GM19351 (cell line): ENCODE results near the gene SCG5.
A peak's percentile ranks its signal among the peaks of the same experiment; 100 is the strongest.

Experiments
- ATAC-seq: cut with Tn5 transposase; IDR thresholded peaks from one replicate; pipeline ENCODE4 v1.9.1; 2021; ENCODE audit warnings: mild to moderate bottlenecking, moderate library complexity; ENCODE audit not compliant: unreplicated experiment

Gene SCG5

DNA sequence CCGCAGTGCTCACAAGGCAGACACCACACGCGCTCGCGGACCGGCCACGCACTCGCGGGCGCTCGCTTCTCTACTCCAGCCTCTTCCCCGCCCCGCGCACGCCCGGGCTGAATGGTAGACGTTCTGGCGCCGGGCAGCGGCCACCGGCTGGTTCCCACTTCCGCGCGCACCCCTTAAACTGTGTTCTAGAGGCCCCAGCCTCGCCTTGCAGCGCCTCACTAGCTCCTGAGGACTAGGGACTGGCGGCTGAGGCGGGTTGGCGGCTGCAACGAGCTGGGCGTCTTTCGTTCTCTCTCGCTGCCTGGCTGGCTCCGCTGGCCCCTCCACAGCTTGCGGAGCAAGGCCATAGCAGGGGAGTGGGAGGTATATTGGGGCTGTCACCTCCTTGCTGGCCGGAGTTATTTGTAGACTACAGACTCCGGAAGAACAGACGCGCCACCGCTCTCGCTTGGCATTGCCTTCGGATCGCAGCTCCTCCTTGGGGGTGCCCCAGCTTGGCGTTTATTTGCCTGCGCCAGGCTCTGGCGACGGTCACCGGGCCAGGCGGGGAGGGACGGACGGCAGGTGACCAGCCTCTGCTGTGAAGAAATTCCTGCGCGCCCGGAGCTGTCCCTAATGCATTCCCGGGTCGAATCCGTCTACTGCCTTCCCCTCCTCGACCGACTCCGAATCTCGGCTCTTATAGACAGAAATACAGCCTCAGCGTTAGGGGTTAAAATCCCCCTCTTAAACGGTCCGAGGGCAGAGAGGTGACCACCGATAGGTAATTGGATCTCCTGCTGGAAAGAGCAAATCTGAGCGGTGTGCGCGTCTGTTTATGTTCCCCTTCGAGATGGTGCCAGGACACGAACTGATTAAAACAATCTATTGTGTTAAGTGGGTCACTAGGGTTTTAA is 77.6 kb downstream of the SCG5 start:
- no peak for ATAC-seq

DNA sequence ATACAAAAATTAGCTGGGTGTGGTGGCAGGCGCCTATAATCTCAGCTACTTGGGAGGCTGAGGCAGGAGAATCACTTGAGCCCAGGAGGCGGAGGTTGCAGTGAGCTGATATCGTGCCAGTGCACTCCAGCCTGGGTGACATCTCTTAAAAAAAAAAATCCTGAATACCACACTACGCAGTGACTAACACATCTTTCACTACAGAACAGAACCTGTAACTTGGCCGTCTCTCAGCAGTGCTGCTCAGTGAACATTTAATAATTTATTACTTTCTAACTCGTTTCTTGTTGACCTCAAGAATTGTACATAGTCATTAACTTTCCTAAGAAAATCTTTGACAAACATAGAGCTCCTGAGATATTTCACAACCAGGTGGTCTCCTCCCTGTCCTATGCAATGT is 80.1 kb downstream of the SCG5 start:
- no peak for ATAC-seq

DNA sequence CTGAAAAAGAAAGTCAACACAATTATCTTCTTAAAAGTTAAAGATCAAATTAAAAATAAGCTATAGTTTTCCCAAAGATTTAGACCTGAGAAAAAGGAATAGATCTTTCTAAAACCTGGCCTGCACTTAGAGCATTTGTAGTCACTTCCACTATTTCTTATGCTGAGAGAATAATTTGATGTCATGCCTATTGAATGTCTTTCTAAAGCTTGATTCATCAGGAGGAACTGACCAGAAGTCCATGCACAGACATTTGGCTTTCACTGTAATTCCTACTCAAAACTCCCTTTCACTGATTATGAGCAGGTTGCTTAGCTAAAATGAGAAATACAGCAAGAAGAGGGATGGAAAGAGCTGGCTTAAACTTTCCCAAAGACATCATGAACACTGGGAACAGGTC is 80.6 kb downstream of the SCG5 start:
- ATAC-seq = no peak

DNA sequence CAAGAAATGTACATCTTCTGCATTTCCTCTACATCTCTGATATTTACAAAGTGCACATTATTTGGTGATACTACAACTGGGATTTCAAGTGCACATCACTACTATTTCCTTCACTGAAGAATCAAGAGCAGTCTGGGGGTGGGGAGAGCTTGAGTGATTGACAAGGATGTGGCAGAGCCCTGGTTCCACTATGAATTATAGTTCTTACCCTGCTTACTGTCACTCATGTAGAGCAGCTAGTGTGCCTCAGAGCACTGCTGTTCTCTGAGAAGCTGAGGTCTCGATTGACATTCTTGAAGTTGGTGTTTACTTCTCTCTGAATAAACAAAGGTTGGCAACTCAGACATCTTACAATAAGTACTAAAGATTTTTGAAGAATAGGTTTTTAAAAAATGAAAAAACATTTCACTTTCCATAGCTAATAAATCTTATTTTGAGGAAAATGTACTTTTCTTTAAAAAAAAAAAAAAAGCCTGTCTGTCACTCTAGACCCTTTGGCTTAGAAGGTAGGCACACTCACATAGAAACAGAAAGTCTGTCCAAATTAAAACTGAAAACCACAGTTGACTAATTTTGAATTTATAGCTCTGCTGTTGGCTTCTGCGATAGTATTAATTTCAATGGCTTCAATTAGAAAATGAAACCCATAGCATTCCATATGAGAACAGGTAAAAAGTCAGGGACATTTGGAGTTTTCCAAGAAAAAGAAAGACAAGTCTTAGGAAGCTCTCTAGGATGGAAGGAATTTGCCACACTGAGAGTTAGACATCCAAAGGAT is 81.8 kb downstream of the SCG5 start:
- ATAC-seq = peak; percentile 95

DNA sequence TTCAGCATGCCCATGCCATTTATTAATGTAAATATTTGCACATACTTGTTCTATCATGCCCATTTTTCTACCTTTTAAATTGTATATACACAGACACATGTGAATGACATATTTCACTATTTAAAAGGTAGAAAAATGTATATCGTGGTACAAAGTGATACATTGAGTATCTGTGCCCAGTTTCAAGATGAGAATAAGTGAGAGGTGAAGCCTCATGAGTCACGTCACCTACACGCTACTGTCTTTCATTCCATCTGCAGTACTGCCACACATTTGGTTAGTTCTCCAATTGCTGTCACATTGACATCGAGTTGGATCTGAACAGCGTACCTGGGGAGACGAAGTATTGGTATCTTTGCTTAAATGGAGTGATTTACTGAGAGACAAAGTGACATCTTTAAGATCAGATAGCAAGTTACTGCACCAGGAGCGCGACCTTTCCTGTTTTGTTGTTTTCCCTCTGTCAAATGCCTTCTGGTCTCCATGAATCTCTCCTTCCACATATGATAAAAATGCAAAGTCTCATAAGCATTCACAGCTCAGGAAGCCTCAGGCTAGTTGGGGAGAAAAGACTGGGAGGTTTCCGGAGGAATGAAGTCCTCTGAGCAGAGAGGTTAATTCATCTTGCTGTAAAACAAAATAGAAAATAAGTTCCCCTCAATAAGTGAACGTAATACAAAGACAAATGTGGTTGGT is 88.3 kb downstream of the SCG5 start:
- no peak for ATAC-seq

DNA sequence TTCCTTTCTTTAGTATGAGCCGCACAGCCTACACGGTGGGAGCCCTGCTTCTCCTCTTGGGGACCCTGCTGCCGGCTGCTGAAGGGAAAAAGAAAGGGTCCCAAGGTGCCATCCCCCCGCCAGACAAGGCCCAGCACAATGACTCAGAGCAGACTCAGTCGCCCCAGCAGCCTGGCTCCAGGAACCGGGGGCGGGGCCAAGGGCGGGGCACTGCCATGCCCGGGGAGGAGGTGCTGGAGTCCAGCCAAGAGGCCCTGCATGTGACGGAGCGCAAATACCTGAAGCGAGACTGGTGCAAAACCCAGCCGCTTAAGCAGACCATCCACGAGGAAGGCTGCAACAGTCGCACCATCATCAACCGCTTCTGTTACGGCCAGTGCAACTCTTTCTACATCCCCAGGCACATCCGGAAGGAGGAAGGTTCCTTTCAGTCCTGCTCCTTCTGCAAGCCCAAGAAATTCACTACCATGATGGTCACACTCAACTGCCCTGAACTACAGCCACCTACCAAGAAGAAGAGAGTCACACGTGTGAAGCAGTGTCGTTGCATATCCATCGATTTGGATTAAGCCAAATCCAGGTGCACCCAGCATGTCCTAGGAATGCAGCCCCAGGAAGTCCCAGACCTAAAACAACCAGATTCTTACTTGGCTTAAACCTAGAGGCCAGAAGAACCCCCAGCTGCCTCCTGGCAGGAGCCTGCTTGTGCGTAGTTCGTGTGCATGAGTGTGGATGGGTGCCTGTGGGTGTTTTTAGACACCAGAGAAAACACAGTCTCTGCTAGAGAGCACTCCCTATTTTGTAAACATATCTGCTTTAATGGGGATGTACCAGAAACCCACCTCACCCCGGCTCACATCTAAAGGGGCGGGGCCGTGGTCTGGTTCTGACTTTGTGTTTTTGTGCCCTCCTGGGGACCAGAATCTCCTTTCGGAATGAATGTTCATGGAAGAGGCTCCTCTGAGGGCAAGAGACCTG is 89.5 kb downstream of the SCG5 start:
- no peak for ATAC-seq

DNA sequence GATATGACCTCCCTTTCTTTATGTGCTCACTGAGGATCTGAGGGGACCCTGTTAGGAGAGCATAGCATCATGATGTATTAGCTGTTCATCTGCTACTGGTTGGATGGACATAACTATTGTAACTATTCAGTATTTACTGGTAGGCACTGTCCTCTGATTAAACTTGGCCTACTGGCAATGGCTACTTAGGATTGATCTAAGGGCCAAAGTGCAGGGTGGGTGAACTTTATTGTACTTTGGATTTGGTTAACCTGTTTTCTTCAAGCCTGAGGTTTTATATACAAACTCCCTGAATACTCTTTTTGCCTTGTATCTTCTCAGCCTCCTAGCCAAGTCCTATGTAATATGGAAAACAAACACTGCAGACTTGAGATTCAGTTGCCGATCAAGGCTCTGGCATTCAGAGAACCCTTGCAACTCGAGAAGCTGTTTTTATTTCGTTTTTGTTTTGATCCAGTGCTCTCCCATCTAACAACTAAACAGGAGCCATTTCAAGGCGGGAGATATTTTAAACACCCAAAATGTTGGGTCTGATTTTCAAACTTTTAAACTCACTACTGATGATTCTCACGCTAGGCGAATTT is 91.2 kb downstream of the SCG5 start:
- ATAC-seq = no peak

DNA sequence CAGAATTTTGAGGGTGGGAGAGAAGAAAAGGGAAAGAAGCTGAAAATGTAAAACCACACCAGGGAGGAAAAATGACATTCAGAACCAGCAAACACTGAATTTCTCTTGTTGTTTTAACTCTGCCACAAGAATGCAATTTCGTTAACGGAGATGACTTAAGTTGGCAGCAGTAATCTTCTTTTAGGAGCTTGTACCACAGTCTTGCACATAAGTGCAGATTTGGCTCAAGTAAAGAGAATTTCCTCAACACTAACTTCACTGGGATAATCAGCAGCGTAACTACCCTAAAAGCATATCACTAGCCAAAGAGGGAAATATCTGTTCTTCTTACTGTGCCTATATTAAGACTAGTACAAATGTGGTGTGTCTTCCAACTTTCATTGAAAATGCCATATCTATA is 91.8 kb downstream of the SCG5 start:
- ATAC-seq = no peak

DNA sequence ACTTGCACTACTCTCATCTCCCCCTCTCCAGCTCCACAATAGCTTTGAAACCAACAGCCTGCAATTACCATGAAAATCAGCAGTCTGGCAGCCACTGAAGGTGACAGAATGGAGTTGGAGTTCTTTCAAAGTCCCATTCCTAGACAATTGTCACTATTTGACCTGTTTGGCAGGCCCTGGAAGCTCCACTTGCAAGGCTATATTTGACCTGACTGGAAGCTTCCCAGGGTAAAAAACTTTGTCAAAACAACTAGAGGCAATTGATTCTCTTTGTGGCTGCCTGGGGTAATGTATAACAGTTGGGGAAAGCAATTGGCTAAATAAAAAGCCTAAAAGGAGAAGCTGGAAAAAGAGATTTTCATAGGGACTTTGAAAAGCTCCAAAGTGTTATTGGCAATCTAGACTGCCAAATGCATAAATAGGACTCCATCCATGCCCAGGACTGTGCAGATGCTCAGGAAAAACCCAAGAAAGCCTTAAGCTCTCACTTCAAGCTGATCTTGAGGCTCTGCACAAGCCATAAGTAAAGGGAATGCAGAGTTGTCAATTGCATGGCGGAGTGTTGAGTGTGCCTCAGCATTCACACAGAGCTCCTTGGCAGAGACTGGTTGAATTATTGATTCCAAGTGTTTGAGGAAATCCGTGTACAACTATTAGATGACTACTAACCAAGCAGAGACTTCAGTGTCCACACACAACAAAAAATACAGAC is 94.6 kb downstream of the SCG5 start:
- no peak for ATAC-seq

DNA sequence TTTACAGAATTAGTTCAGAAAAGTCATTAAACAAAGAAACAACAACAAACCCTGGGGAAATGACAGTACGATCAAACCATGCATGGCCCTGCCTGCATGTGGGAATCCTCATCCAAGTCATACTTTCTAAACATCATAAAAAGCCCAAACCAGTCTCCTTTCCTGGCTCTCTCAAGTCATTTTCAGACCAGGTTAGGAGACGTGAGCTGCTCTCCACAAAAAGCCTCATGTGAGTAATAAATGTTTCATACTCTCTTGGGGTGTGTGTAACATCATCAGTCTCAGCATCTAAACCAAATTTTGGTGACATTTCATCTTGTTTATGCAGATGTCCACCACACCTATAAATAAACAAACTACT is 95.2 kb downstream of the SCG5 start:
- no peak for ATAC-seq

DNA sequence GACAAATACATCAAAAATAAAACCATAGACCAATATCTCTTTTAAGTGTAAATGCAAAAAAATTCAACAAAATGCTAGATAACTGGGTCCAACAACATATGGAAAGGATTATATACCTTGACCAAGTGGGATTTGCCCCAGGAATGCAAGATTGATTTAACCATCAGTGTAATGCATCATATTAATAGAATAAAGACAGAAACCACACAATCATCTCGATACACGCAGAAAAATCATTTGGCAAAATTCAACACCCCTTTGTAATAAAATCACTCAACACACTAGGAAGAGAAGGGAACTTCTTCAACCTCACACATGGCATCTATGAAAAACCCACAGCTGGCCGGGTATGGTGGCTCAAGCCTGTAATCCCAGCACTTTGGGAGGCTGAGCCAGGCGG is 95.8 kb downstream of the SCG5 start:
- no peak for ATAC-seq

DNA sequence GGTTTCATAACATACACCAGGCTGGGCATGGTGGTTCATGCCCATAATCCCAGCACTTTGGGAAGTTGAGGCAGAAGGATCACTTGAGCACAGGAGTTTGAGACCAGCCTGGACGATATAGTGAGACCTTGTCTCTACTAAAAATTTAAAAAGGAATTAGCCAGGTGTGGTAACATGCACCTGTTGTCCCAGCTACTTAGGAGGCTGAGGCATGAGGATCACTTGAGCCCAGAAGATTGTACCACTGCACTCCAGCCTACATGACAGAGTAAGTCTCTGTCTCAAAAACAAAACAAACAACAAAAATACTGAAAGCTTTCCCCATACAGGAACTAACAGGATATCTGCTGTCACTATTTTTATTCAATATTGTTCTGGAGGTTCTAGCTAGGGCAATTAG is 97.2 kb downstream of the SCG5 start:
- ATAC-seq = no peak

DNA sequence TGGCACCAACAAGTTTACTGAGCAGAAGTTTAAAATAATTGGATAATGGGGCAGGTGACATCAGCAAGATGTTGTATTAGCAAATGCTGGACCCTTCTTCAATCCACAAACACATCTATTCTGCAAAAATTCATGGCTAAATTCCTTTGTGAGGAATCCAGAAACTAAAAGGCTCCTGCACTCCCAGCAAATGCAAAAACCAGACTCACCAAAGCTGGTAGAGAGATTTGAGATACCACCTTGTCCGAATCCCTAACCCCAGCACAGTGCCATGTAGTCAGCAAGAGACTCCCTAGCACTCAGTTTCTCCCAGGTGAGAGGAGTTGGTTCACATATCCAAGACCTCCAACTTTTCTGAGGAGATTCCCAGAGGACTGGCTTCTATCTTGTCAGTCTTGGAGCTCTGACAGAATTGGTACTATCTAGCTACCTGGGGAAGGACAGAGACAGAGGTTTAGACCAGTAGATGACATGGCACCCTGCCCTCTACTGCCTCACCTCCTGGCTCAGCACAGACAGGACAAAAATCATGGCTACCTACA is 98.1 kb downstream of the SCG5 start:
- ATAC-seq = no peak

DNA sequence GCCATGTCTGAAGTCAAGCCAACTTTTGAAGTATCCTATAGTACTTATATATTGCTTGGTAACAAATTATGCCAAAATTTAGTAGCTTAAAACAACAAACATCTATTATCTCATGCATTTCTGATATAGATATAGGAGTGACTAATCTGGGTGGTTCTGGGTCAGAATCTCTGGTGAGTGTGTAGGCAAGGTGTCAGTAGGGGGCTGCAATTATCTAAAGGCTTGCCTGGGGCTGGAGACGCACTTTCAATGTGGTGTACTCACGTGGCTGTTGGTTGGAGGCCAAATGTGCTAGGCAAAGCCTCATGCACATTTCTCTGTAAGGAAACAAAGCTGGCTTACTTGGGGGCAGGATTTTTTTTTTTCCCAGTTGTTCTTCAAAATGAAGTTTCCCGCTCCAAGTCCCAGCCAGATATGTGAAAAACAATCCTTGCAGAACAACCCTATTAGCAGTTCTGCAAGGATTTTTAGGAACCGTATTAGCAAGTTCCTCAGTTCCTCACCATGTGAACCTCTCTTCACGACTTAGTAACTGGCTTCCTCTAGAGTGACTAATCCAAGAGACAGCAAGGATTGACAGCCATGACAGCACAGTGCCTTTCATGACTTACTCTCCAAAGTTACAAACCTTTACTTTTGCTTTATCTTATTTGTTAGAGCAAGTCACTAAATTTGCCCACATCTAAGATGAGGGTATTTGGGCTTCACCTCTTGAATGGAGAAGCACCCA is 102.1 kb downstream of the SCG5 start:
- no peak for ATAC-seq

DNA sequence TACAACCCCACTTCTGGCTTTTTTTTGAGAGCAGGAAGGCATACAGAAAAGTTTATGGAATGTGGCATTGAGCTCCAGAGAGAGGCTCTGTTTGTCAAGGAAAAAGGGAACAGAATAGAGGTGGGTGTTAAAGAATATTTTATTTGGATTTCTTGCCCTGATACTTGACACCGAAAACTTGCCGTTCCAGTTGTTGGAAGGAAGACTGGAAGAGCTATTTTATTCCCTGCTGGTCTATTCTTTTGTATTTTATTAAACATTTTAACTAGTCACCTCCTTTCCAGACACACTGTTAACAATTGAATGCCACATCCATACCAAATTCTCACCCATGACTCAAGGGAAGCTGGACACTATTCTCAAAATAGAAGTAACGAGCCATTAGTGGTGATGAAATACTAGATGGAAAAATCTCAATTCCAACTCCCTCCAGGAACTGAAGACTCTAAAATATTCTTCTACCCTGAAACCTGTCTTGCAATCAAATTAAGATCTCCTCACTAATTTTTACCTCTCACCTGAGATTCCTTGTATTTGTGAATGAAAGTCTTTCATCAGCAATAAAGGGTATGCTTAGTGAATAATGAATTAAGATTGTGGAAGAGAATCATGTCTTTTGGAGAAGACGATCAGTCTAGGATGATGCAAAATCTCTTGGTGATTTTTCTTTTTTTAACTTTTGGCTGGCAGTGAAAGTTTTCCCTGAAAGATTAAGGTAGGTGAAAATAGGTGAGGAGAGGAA is 104.8 kb downstream of the SCG5 start:
- no peak for ATAC-seq
